Fibroblast of peridontal ligament (primary cell): Measurements from ENCODE around the gene EP400.
A peak's percentile ranks its signal among the peaks of the same experiment; 100 is the strongest.

ENCODE experiments used
- DNase-seq: peaks from one replicate; pipeline ENCODE4 v3.0.0-alpha.2; 2010; ENCODE audit errors: extremely low read depth

EP400 gene

DNA sequence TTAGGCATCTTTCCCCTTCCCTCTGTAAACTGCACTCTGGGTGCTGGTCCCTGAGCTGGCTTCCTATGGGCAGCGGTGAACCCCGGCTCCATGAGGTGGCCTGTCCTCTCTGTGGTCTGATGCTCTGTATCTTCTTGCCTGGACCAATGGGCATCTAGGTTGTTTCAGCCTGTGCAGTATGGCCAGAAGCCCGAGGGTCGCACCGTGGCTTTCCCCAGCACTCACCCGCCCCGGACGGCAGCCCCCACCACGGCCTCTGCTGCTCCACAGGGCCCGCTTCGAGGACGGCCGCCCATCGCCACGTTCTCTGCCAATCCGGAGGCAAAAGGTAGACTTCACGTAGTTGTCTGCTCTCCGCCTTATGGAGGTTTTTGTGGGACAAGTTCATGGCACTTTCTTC, 70.1 kb downstream of the EP400 start:
- DNase-seq: no peak

DNA sequence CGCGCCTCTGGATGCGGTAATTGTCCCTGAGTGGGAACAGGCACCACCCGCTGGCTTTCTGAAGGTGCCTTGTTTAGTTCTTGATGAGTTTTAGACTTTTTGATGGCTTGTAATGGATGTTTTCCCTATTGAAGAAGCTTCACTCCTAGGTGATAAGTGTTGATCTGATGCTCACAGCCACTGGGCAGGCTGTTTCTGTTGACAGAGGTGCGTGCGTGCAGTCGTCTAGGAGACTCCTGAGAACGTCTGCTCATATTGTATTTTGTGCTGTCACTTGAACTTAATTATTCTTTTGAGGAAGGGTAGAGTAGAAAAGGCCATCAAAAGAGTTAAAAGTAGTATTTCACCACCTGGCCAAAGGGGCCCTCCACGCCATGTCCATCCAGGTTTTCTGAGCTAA, 70.5 kb downstream of the EP400 start:
- DNase-seq: no peak

DNA sequence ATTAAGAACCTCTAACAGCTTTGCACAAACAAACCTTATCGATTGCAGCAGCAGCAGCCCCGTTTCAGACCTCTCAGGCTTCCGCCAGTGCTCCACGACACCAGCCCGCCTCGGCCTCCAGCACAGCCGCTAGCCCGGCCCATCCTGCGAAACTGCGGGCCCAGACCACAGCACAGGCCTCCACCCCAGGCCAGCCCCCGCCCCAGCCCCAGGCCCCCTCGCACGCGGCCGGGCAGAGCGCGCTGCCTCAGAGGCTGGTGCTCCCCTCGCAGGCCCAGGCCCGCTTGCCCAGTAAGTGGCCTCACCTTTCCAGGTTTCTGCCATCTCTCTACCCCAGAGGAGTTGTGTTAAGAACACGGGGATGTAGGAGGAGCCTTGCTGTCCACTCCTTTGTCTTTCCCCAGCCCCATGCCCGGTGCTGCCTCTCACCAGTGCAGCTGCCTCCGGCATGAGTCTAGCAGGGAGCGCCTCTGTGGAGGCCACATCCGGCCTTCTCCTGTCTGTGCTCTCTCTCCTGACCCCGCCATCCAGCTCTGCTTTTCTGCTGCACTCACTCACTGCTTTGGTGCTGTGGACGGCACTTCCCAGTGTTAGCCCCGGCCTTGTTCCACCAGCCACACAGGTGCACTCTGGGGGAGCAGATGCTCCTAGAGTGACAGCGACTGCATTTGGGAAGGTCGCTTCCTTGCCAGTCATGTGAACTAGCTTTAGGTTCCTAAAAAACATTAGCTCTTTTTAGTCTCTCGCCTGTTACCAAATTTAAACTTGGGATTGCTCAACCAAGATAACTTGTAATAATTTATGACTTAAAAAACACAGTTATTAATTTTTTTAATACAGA, 71.5 kb downstream of the EP400 start:
- DNase-seq: no peak

DNA sequence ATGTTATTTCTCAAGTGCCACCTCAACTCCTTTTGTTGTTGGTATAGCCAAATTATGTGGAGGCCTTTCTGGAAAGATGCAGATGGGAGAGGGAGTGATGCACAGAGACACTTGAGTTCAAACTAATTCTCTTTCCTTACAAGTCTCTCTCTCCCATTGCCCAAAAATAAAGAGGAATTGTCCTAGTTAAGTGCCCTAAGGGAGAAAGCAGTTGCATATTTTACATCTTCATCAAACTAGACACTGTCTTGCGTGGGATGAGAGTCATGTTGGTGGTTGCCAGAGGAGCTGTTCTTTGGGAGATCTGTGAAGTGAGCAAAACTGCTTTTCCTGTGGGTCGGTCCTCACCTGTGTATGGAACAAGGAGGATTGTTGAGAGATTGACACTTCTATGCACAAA, 72.2 kb downstream of the EP400 start:
- no peak for DNase-seq

DNA sequence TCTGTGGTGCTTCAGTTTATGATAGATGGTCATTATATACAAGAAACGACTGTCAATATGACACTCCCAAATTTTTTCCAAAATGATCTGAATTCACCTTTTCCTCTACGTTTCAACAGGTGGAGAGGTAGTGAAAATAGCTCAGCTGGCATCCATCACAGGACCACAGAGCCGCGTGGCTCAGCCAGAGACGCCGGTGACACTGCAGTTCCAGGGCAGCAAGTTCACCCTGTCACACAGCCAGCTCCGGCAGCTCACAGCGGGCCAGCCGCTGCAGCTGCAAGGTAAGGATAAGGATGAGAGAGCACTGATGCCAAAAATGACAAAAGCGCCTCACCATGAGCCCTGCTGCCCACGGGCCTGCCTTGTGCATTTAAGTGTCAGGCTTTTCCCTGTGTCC, 73.9 kb downstream of the EP400 start:
- DNase-seq: no peak

DNA sequence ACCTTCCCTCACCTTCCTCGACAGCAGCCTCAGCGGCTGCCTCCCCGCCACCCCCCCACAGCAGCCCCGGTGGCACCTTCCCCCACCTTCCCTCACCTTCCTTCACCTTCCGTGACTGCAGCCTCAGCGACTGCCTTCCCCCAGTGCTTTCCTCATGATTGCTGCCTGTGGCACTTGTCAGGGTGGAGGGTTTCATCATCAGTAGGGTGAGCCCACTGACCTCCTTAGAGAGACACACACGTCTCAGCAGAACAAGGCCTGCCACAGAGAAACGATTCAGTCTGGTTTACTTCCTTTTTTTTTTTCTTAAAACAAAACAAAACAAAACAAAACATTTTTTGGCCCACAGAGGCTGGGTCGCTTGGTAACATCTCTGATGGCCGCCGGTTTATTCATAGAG, 75.0 kb downstream of the EP400 start:
- no peak for DNase-seq

DNA sequence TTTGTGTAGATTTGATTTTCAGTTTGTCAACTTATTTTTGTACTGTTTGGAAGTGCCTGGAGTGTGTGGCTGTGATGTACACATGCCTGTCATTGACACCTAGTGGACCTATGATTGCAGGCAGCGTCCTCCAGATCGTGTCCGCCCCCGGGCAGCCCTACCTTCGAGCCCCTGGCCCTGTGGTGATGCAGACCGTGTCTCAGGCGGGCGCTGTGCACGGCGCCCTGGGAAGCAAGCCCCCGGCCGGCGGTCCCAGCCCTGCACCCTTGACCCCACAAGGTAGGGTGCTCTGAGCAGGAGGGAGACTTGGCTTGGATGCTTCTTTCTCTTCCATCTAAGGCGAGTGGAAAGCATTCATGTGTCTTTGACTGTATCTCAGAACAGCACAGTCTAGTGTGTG, 75.8 kb downstream of the EP400 start:
- no peak for DNase-seq

DNA sequence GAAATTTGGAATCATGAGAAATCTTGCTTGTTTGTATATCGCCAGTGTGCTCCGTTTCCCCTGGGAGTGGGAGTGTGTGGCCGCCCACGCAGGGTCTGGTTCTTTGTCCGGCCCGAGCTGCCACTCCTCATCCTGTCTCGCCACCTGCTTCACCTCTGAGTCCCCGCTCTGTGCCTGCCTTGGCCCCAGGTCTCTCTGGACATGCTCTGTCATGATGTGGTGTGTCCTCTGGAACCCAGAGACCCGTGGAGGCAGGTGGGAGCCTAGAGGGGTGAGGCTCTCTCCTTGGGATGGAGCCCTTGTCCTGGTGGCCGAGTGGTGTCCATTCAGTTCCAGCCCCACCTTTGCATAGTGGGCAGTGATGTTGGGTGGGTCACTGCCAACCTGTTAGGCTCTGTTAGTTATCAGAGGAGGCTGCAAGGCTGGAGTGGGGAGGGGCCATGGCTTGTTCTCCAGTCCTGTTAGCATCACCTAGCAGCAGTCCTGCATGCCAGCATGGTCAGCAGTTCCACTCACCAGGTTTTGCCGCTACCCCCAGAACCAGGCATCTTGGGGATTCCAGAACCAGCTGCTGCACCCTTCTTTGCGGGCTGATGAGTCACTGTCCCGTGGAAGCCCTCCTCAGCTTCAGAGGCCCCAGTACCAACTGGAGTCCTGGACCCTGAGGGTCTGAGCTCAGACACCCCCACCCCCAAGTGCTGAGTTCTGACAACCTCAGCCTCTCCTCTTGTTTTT, 76.5 kb downstream of the EP400 start:
- no peak for DNase-seq

DNA sequence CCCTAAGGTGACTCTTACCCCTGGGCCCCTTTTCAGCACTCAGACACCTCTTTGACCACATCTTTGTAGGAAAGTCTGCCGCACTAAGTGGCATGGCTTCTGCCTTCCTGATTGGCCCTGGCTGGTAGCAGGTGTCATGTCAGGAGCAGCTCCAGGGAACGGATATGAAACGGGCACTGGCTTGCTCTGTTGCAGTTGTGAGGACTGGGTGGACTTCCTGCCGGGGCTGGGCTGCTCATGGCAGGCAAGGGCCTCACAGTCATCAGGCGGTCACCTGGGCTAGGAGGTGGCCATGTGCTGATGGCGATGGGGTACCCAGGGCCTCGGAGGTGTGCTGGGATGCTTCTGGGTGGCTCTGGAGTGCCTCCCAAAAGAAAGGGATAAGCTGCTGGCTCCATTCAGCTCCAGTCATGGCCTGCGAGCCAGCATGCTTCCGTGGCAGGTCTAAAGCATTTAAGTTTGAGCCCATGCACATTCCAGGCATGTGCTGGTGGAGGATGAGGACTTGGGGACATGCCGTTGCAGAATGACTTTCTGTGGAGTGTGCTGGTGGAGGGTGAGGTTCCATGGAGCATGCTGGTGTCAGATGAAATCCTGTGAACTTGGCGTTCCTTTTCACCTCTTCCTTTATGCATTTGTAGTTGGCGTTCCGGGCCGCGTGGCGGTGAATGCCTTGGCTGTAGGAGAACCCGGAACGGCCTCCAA, 77.2 kb downstream of the EP400 start:
- DNase-seq: no peak

DNA sequence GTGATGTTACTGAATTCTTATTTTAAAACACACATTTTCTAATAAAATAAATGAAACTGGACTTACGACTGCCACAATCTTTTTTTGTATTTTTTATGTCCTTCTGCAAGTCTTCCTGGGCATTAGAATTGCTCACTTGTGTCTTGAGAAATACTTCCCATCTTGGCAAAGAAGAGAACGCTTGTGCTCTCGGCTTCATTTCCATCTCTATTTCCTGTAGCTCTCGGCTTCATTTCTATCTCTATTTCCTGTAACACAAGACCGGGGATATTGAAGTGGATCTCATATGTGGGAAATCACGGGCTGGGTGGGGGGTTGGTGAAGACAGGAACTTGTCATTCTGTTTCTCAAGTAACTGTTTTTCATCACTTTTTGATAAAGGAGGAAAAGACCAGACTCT, 77.9 kb downstream of the EP400 start:
- DNase-seq: no peak

DNA sequence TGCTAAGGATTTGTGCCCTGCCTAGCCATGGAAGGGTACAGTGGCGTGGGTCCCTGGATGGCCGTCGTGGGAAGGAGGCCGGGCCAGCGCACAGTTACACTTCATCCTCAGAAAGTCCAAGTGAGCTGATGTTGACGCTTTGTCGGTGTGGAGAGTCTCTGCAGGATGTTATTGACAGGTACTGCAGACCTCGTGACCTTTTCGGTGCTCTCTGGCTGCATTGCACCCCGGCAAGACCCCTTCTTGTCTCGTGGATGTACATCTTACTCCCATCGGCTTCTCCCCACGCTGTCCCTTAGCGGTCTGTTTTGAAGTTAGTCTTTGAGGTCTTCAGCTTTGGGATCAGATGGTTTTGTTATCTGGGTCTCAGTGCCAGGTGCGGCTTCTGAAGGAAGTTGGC, 78.4 kb downstream of the EP400 start:
- DNase-seq: no peak

DNA sequence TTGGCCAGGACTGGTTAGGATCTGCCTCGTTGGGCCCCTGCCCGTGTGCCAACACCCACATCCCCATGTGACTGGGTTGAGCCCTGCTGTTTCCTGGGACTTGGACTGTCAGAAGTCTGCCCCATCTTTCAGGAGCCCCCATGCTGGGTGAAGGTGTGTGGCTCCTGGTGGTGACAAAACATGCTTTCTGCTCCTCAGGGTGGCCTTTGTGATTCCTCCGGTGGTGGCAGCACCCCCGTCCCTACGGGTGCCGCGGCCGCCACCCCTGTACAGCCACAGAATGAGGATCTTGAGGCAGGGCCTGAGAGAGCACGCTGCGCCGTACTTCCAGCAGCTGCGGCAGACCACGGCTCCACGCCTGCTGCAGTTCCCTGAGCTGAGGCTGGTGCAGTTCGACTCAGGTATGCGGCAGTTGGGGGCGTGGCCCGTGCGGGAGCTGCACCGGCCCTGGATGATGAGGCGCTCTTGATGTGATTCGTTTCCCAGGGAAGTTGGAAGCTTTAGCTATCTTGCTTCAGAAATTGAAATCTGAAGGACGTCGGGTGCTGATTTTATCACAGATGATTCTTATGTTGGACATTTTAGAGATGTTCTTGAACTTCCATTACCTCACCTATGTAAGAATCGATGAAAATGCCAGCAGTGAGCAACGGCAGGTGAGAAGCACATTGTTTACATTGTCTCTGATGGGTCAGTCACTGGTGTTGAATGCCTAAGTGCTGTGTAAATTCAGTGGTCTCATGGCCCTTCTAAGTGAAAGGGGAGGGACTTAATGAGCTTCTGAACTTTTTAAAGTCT, 80.0 kb downstream of the EP400 start:
- DNase-seq: no peak

DNA sequence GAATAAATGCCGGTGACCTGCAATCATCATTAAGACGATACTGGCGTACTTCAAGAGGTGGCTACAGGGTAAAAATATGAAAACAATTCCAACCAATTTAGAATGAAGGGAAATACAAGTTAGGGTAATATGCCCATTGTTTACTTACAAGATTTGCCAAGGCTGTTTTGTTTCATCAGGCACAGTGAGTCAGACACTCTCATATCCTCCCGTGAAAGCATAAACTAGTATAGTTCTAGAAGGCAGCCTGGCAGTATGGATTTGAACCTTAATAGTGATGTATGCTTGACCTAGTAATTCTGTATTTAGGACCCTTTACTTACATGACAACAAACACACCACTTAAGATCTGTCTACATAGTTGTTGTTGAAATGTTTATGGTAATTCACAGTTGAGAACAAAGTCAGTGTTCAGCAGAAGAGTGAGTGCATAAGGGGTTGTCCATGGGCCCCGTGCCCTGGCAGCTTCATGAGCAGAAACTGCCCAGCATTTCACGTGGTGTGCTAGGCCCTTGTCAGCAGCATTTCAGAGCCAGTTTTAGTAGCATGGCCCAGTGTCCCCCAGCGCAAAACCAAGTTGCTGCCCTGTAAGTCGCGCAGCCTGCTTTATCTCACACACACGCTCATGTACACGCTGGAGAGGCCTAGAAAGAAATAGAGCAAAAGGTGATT, 80.8 kb downstream of the EP400 start:
- DNase-seq: peak; percentile 47

DNA sequence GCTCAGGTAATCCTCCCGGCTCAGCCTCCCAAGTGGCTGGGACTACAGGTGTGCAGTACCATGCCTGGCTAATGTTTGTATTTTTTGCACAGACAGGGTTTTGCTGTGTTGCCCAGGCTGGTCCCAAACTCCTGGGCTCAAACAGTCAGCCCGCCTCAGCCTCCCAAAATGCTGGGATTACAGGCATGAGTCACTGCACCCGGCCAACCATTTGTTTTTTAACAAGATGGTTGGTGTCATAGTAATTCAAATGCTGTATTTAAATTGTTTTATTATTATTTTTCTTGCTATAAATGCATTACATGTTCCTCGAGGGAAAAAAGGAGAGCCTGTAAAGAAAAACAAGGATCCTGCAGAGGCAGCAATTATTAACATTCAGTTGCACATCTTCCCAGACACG, 83.9 kb downstream of the EP400 start:
- no peak for DNase-seq

DNA sequence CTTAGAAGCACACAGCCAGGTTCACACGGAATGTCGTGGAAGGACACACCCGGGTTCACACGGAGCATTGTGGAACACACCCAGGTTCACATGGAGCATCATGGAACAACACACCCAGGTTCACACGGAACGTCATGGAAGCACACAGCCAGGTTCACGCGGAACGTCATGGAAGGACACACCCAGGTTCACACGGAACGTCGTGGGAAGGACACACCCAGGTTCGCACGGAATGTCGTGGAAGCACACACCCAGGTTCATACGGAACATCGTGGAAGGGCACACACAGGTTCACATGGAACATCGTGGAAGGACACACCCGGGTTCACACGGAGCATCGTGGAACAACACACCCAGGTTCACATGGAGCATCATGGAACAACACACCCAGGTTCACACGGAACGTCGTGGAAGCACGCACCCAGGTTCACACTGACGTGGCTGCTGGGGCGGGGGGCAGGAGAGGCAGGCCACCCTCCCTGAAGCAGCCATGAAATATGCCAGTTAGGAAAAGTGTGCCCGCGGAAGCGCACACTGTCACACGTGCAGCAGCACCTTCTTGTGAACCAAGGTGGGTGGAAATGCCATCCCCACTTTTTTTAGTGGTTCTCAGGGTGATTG, 86.4 kb downstream of the EP400 start:
- DNase-seq: no peak

DNA sequence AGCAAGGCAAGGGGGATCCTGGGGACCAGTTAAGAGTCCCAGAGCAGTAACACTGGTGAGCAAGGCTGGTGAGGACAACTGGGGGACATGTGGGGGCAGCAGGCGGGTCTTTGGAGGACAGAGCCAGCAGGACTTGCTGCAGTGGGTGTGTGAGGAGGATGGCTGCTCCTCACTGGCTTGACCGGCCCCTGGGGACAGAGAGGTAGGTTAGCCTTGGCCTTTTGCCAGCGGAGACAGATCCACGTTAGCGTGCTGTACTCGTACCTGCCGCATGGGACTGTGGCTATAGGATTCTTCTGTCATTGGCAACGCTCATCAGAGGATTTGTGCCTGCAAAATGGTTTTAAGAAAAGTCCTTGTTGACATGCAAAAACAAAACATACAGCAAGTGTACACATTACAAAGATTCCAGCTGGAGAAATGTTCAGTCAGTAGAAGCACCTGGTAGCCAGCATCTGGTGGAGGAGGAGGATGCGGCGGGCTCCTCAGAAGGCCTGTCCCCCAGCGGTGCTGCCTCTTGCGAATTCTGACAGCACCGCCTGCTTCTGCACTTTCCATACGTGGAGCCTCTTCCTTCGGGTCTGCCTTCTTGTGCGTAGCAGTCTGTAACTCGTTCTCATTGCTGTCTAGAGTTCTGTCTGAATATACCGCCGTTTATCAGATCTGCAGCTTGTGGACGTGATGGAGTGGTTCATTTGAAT, 91.3 kb downstream of the EP400 start:
- DNase-seq: no peak

DNA sequence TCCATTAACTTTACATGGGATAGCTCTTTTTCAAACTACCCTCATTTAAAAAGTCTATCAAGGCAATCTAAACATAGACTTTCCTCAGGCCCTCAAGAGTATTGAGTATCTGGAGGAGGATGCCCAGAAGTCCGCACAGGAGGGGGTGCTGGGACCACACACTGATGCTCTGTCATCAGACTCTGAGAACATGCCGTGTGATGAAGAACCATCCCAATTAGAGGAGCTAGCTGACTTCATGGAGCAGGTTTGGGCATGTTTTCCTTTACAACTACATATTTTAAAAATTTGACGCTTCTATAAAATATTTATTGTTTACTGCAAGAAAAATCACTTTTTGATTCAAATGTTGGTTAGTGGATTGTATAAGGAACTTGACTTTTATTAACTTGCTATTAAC, 93.5 kb downstream of the EP400 start:
- no peak for DNase-seq

DNA sequence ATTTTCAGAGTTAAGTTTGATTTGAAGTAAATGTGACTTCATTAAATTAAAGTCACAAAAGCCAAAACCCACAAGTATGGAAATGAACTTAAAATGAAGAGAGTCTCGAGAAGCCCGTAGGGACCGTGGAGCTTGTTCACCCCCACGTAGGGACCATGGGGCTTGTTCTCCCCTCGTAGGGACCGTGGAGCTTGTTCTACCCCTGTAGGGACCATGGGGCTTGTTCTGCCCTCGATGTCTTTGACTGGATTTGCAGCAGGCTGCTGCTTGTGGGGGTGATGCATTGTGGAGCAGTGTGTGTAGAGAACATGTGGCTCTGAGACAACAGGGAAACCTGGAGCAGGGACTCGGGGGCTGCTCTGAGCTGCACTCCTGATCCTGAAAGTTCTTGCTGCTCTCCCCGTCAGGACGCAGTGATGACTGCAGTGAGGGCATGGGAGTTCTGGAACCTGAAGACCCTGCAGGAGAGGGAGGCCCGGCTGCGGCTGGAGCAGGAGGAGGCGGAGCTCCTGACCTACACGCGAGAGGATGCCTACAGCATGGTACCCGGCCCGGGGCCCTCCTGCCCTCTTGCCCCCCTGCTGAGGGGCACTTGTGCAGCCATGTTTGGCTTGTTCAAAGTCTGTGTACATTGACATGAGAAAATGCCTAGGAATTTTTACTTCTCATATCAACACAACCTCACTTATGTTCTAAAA, 94.2 kb downstream of the EP400 start:
- no peak for DNase-seq

DNA sequence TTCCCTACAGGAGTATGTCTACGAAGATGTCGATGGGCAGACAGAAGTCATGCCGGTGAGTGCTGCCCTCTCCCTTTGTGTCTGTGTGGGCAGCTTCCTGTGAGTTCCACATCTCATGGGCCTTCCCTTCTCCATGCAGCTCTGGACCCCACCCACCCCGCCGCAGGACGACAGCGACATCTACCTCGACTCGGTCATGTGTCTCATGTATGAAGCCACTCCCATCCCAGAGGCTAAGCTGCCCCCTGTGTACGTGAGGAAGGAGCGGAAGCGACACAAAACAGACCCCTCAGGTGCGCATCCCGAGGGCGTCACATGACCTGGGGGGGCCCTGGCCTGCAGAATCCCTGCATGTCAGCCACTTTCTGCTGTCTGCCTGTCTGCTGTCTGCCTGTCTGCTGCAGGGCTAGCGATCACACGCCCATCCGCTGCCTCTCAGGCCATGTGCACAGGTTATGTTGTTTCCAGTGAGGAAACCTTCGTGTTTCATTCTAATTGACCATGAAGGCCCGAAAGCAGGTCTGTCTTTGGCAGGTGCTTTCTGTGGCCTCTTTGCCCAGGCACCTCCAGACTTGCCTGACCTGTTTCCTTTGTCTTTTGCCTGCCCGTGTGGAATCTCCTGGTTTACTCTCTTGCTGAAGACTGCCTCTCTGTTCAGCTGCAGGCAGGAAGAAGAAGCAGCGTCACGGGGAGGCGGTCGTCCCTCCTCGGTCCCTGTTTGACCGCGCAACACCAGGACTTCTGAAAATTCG, 95.1 kb downstream of the EP400 start:
- DNase-seq: no peak
